ENCODE data around the gene CRIM1. TPM values are rescaled to one million over a fixed set of nuclear protein-coding genes. Genes with fewer than 3 reads are reported as not detected.
A peak's percentile ranks its signal among the peaks of the same experiment; 100 is the strongest.

CRIM1 gene
- total and polyA plus RNA-seq, 3 experiments from 2014 or later, result 2.5 to 11.1 (median 10.7) TPM

GRCh38 chr2:36463365-36463764 is 107.8 kb downstream of the CRIM1 start:
- H3K4me3 ChIP-seq (ENCODE audit: low read length), result no peak overlapping the region
- Mint-ChIP-seq H3K36me3 (peaks cover 0 to 14% (median 5%) of the 10 kb centered on the region in 3 donors), H3K4me1 (peaks cover 0 to 4% (median 0%) of the 10 kb centered on the region in 3 donors), H3K27ac (no peak overlapping the region), H3K9me3 (no peaks in the 10 kb centered on the region), H3K27me3 (no peaks in the 10 kb centered on the region), H3K4me3 (peak overlapping the region in 1 of 7 donors; percentile 18)
- CTCF ChIA-PET, result no interaction called here
- H3K9me3 ChIP-seq (ENCODE audit: low read length), result no peaks in the 10 kb centered on the region
- no peak for DNase-seq
- H3K36me3 ChIP-seq (ENCODE audit: insufficient read depth, low read length), result no peaks in the 10 kb centered on the region
- H3K27ac ChIP-seq (ENCODE audit: low read depth, low read length), result no peak overlapping the region
- H3K4me1 ChIP-seq (ENCODE audit: insufficient read depth, low read length), result peaks cover 13% of the 10 kb centered on the region
- H3K27me3 ChIP-seq (ENCODE audit: insufficient read depth, low read length, poor library complexity, severe bottlenecking), result no peaks in the 10 kb centered on the region
- POLR2A ChIA-PET, result no interaction called here

GRCh38 chr2:36464006-36464721 is 108.6 kb downstream of the CRIM1 start:
- H3K36me3 Mint-ChIP-seq, result peaks cover 4 to 14% (median 5%) of the 10 kb centered on the region in 3 donors
- no peak overlapping the region for H3K4me3 ChIP-seq (ENCODE audit: low read length)
- H3K9me3 ChIP-seq (ENCODE audit: low read length), result no peaks in the 10 kb centered on the region
- ChIA-PET CTCF (no interaction called here), POLR2A (no interaction called here)
- peaks cover 13% of the 10 kb centered on the region for H3K4me1 ChIP-seq (ENCODE audit: insufficient read depth, low read length)
- no peaks in the 10 kb centered on the region for H3K9me3 Mint-ChIP-seq
- H3K36me3 ChIP-seq (ENCODE audit: insufficient read depth, low read length), result no peaks in the 10 kb centered on the region
- H3K27me3 ChIP-seq (ENCODE audit: insufficient read depth, low read length, poor library complexity, severe bottlenecking), result no peaks in the 10 kb centered on the region
- H3K4me1 Mint-ChIP-seq, result peaks cover 0 to 4% (median 0%) of the 10 kb centered on the region in 3 donors
- no peak overlapping the region for H3K27ac ChIP-seq (ENCODE audit: low read depth, low read length)
- H3K4me3 Mint-ChIP-seq, result no peak overlapping the region
- H3K27me3 Mint-ChIP-seq, result no peaks in the 10 kb centered on the region
- H3K27ac Mint-ChIP-seq, result peak overlapping the region in 1 of 8 donors; percentile 48
- no peak for DNase-seq

- POLR2A ChIA-PET, result no interaction called here
- peaks cover 7 to 14% (median 9%) of the 10 kb centered on the region in 3 donors for H3K36me3 Mint-ChIP-seq
- no peak overlapping the region for H3K4me3 Mint-ChIP-seq
- peaks cover 0 to 4% (median 0%) of the 10 kb centered on the region in 3 donors for H3K4me1 Mint-ChIP-seq
- Histone ChIP-seq H3K9me3 (ENCODE audit: low read length) (no peaks in the 10 kb centered on the region), H3K4me3 (ENCODE audit: low read length) (no peak overlapping the region), H3K36me3 (ENCODE audit: insufficient read depth, low read length) (no peaks in the 10 kb centered on the region), H3K4me1 (ENCODE audit: insufficient read depth, low read length) (peaks cover 9% of the 10 kb centered on the region), H3K27me3 (ENCODE audit: insufficient read depth, low read length, poor library complexity, severe bottlenecking) (no peaks in the 10 kb centered on the region), H3K27ac (ENCODE audit: low read depth, low read length) (no peak overlapping the region)
- H3K27ac Mint-ChIP-seq, result no peak overlapping the region
- CTCF ChIA-PET, result no interaction called here
- H3K9me3 Mint-ChIP-seq, result no peaks in the 10 kb centered on the region
- no peak for DNase-seq
- H3K27me3 Mint-ChIP-seq, result no peaks in the 10 kb centered on the region
Measured at GRCh38 chr2:36466135-36466534, 110.6 kb downstream of the CRIM1 start.

- Mint-ChIP-seq H3K4me1 (peaks cover 0 to 4% (median 0%) of the 10 kb centered on the region in 3 donors), H3K36me3 (peaks cover 7 to 30% (median 23%) of the 10 kb centered on the region in 3 donors), H3K9me3 (peaks cover 4 to 12% (median 8%) of the 10 kb centered on the region in 5 donors), H3K27me3 (no peaks in the 10 kb centered on the region), H3K27ac (peak overlapping the region in 1 of 8 donors; percentile 48), H3K4me3 (no peak overlapping the region)
- no peaks in the 10 kb centered on the region for H3K27me3 ChIP-seq (ENCODE audit: insufficient read depth, low read length, poor library complexity, severe bottlenecking)
- H3K9me3 ChIP-seq (ENCODE audit: low read length), result no peaks in the 10 kb centered on the region
- no peak overlapping the region for H3K27ac ChIP-seq (ENCODE audit: low read depth, low read length)
- H3K4me1 ChIP-seq (ENCODE audit: insufficient read depth, low read length), result no peaks in the 10 kb centered on the region
- H3K4me3 ChIP-seq (ENCODE audit: low read length), result no peak overlapping the region
- no peaks in the 10 kb centered on the region for H3K36me3 ChIP-seq (ENCODE audit: insufficient read depth, low read length)
- POLR2A ChIA-PET, result no interaction called here
- DNase-seq, result no peak
- CTCF ChIA-PET, result no interaction called here
Measured at GRCh38 chr2:36468463-36469105, 113.0 kb downstream of the CRIM1 start.

GRCh38 chr2:36469106-36469477 is 113.5 kb downstream of the CRIM1 start:
- Mint-ChIP-seq H3K36me3 (peaks cover 7 to 35% (median 26%) of the 10 kb centered on the region in 3 donors), H3K9me3 (peaks cover 8 to 16% (median 12%) of the 10 kb centered on the region in 5 donors), H3K4me3 (no peak overlapping the region), H3K27me3 (no peaks in the 10 kb centered on the region), H3K27ac (no peak overlapping the region), H3K4me1 (peaks cover 0 to 4% (median 0%) of the 10 kb centered on the region in 3 donors)
- Histone ChIP-seq H3K27me3 (ENCODE audit: insufficient read depth, low read length, poor library complexity, severe bottlenecking) (no peaks in the 10 kb centered on the region), H3K4me3 (ENCODE audit: low read length) (no peak overlapping the region), H3K36me3 (ENCODE audit: insufficient read depth, low read length) (no peaks in the 10 kb centered on the region), H3K4me1 (ENCODE audit: insufficient read depth, low read length) (no peaks in the 10 kb centered on the region), H3K27ac (ENCODE audit: low read depth, low read length) (no peak overlapping the region), H3K9me3 (ENCODE audit: low read length) (peaks cover 2% of the 10 kb centered on the region)
- no peak for DNase-seq
- ChIA-PET POLR2A (no interaction called here), CTCF (no interaction called here)

- CTCF ChIA-PET, result no interaction called here
- no peak overlapping the region for H3K27ac Mint-ChIP-seq
- POLR2A ChIA-PET, result no interaction called here
Measured at GRCh38 chr2:36469710-36470109, 114.1 kb downstream of the CRIM1 start.

GRCh38 chr2:36473230-36473629 is 117.7 kb downstream of the CRIM1 start:
- Histone ChIP-seq H3K4me3 (ENCODE audit: low read length) (no peak overlapping the region), H3K27me3 (ENCODE audit: insufficient read depth, low read length, poor library complexity, severe bottlenecking) (no peaks in the 10 kb centered on the region), H3K9me3 (ENCODE audit: low read length) (peaks cover 18% of the 10 kb centered on the region), H3K27ac (ENCODE audit: low read depth, low read length) (no peak overlapping the region), H3K4me1 (ENCODE audit: insufficient read depth, low read length) (no peaks in the 10 kb centered on the region), H3K36me3 (ENCODE audit: insufficient read depth, low read length) (no peaks in the 10 kb centered on the region)
- no peak overlapping the region for H3K4me3 Mint-ChIP-seq
- H3K27ac Mint-ChIP-seq, result no peak overlapping the region
- H3K27me3 Mint-ChIP-seq, result no peaks in the 10 kb centered on the region
- H3K4me1 Mint-ChIP-seq, result no peaks in the 10 kb centered on the region
- CTCF ChIA-PET, result no interaction called here
- POLR2A ChIA-PET, result no interaction called here
- peaks cover 31 to 45% (median 35%) of the 10 kb centered on the region in 5 donors for H3K9me3 Mint-ChIP-seq
- DNase-seq, result no peak
- H3K36me3 Mint-ChIP-seq, result peaks cover 25 to 74% (median 46%) of the 10 kb centered on the region in 3 donors

More at GRCh38 chr2:36469710-36470109, 114.1 kb downstream of the CRIM1 start:
- Histone ChIP-seq H3K27ac (ENCODE audit: low read depth, low read length) (no peak overlapping the region), H3K9me3 (ENCODE audit: low read length) (peaks cover 6% of the 10 kb centered on the region), H3K4me3 (ENCODE audit: low read length) (no peak overlapping the region), H3K27me3 (ENCODE audit: insufficient read depth, low read length, poor library complexity, severe bottlenecking) (no peaks in the 10 kb centered on the region), H3K36me3 (ENCODE audit: insufficient read depth, low read length) (no peaks in the 10 kb centered on the region), H3K4me1 (ENCODE audit: insufficient read depth, low read length) (no peaks in the 10 kb centered on the region)
- H3K4me3 Mint-ChIP-seq, result no peak overlapping the region
- H3K4me1 Mint-ChIP-seq, result no peaks in the 10 kb centered on the region
- H3K9me3 Mint-ChIP-seq, result peaks cover 13 to 22% (median 17%) of the 10 kb centered on the region in 5 donors
- no peaks in the 10 kb centered on the region for H3K27me3 Mint-ChIP-seq
- no peak for DNase-seq
- peaks cover 9 to 39% (median 25%) of the 10 kb centered on the region in 3 donors for H3K36me3 Mint-ChIP-seq

GRCh38 chr2:36476411-36476810 is 120.8 kb downstream of the CRIM1 start:
- H3K36me3 Mint-ChIP-seq, result peaks cover 39 to 82% (median 71%) of the 10 kb centered on the region in 3 donors
- CTCF ChIA-PET, result interaction anchor here (0.5 kb wide), 1 partner anchor 203 kb away, joined by 3 read pairs; no protein-coding TSS in a partner anchor
- peaks cover 31 to 45% (median 35%) of the 10 kb centered on the region in 5 donors for H3K9me3 Mint-ChIP-seq
- Histone ChIP-seq H3K4me3 (ENCODE audit: low read length) (no peak overlapping the region), H3K27me3 (ENCODE audit: insufficient read depth, low read length, poor library complexity, severe bottlenecking) (no peaks in the 10 kb centered on the region), H3K27ac (ENCODE audit: low read depth, low read length) (no peak overlapping the region), H3K9me3 (ENCODE audit: low read length) (peaks cover 18% of the 10 kb centered on the region), H3K36me3 (ENCODE audit: insufficient read depth, low read length) (no peaks in the 10 kb centered on the region), H3K4me1 (ENCODE audit: insufficient read depth, low read length) (no peaks in the 10 kb centered on the region)
- no peaks in the 10 kb centered on the region for H3K4me1 Mint-ChIP-seq
- H3K27me3 Mint-ChIP-seq, result no peaks in the 10 kb centered on the region
- POLR2A ChIA-PET, result no interaction called here
- H3K27ac Mint-ChIP-seq, result no peak overlapping the region
- H3K4me3 Mint-ChIP-seq, result no peak overlapping the region
- no peak for DNase-seq
